Thoracic aorta (tissue), 2 donors: Measurements from ENCODE around the gene LINC00305. TPM values are rescaled to one million over a fixed set of nuclear protein-coding genes. Genes with fewer than 3 reads are reported as not detected.

Experiments used
- ATAC-seq: fragments of 150-250 bp; one replicate; pipeline ENCODE4 v1.8.0; 2017; ENCODE audit warnings: low read depth; ENCODE audit not compliant: insufficient number of reproducible peaks, low FRiP score
- DNase-seq: peaks from one replicate; pipeline ENCODE4 v3.0.0-alpha.2; 2020; ENCODE audit warnings: low spot score
- H3K27ac ChIP-seq, 2 donors: fragments of 200-600 bp; sonication (generic); 1 replicate in 1 of 2; 2 replicates in 1 of 2; pipeline ENCODE4 v1.5.1; 2016; ENCODE audit warnings: mild to moderate bottlenecking in 2 of 2, moderate library complexity in 2 of 2
- H3K27me3 ChIP-seq: fragments of 200-600 bp; sonication (generic); replicated peaks from 2 replicates; pipeline ENCODE4 v1.6.0; 2016; ENCODE audit warnings: mild to moderate bottlenecking; ENCODE audit not compliant: insufficient read depth
- H3K36me3 ChIP-seq: fragments of 200-600 bp; sonication (generic); one replicate; pipeline ENCODE4 v1.5.1; 2016
- H3K4me1 ChIP-seq, 2 donors: fragments of 200-600 bp; sonication (generic); 1 replicate in 1 of 2; 2 replicates in 1 of 2; pipeline versions ENCODE4 v1.5.1 to v1.6.0; 2016; ENCODE audit warnings: low read depth in 2 of 2, mild to moderate bottlenecking in 1 of 2; ENCODE audit not compliant: control insufficient read depth in 1 of 2
- H3K4me3 ChIP-seq: fragments of 200-600 bp; sonication (generic); 2 replicates; pipeline ENCODE4 v1.5.1; 2016; ENCODE audit warnings: mild to moderate bottlenecking
- H3K9me3 ChIP-seq: fragments of 200-600 bp; sonication (generic); 2 replicates; pipeline ENCODE4 v1.5.1; 2016
- total RNA-seq, 2 donors: library from RNA; depleted of rRNA; stranded (reverse); fragments of >200 nt; gene quantifications; one replicate each; pipeline versions ENCODE4 v1.1.0 to v1.2.3, GENCODE V29; 2016
- TF ChIP-seq, protein P1 (sequence below): fragments of 200-600 bp; sonication (generic); IDR thresholded peaks from one replicate; pipeline ENCODE4 v1.5.1; 2019; ENCODE audit warnings: antibody characterized with exemption

The LINC00305 gene
- total RNA-seq, 2 donors from 2014 or later = not detected

DNA sequence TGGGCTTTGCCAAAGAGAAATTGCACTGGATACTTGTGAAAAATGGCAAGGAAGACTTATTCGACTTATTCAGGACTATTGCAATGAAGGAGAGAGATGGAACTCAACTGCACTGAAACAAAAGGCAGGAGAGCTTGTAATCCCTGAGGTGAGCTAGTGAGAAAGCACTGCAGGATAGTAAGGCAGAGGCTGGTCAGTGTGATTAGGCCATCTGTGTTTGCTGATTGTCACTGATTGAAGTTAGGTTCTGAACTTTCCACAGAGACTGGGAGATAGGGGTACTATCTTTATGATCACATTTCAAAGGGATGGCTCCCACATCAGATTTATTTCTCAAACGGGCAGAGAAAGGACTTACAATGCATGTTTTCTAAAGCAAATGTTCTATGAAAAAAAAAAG, 96.1 kb downstream of the LINC00305 start:
- H3K36me3 ChIP-seq = no peaks in the 10 kb centered on the region
- no peaks in the 10 kb centered on the region for H3K27me3 ChIP-seq
- H3K4me1 ChIP-seq = no peaks in the 10 kb centered on the region
- H3K9me3 ChIP-seq = no peaks in the 10 kb centered on the region
- DNase-seq (no peak), ATAC-seq (no peak)
- TF ChIP-seq, protein P1, sequence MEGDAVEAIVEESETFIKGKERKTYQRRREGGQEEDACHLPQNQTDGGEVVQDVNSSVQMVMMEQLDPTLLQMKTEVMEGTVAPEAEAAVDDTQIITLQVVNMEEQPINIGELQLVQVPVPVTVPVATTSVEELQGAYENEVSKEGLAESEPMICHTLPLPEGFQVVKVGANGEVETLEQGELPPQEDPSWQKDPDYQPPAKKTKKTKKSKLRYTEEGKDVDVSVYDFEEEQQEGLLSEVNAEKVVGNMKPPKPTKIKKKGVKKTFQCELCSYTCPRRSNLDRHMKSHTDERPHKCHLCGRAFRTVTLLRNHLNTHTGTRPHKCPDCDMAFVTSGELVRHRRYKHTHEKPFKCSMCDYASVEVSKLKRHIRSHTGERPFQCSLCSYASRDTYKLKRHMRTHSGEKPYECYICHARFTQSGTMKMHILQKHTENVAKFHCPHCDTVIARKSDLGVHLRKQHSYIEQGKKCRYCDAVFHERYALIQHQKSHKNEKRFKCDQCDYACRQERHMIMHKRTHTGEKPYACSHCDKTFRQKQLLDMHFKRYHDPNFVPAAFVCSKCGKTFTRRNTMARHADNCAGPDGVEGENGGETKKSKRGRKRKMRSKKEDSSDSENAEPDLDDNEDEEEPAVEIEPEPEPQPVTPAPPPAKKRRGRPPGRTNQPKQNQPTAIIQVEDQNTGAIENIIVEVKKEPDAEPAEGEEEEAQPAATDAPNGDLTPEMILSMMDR = no peak
- no peak overlapping the region for H3K4me3 ChIP-seq
- H3K27ac ChIP-seq = no peak overlapping the region

DNA sequence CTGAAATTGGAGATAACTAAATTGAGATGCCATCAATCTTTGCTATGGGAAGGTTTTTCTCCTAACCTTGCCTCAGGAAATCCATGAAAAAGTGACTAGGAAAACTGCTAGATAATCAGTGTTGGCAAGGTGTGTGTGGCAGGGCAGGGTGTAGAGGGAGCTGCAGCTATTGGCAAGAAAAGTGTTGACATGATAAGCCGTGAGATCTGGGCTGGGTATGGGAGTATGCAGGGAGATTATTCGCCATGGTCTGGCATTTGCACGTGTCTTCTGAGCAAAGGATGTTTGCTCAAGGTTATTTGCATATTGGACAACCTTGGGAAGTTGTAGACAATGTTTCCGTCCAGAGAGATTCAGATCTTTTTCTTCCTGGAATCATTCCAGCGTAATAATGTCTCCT, 104.3 kb downstream of the LINC00305 start:
- Histone ChIP-seq H3K4me1 (no peaks in the 10 kb centered on the region), H3K27me3 (no peaks in the 10 kb centered on the region), H3K9me3 (no peaks in the 10 kb centered on the region), H3K27ac (no peak overlapping the region), H3K4me3 (no peak overlapping the region), H3K36me3 (no peaks in the 10 kb centered on the region)
- DNase-seq (no peak), ATAC-seq (no peak)
- TF ChIP-seq, protein P1 = no peak

DNA sequence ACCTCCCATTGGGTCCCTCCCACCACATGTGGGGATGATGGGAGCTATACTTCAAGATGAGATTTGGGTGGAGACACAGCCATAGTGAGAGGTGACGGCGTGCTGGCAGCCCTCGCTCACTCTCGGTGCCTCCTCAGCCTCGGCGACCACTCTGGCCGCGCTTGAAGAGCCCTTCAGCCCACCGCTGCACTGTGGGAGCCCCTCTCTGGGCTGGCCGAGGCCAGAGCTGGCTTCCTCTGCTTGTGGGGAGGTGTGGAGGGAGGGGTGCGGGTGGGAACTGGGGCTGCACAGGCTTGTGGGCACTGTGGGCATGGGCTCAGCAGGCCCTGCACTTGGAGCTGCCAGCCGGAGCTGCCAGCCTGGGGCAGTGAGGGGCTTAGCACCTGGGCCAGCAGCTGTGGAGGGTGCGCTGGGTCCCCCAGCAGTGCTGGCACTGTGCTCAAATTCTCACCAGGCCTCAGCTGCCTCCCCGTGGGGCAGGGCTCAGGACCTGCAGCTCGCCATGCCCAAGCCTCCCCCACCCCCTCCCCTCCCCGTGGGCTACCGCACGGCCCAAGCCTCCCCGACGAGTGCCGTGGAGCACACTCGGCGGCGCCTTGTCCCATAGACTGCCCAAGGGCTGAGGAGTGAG, 106.0 kb downstream of the LINC00305 start:
- Histone ChIP-seq H3K27me3 (no peaks in the 10 kb centered on the region), H3K4me1 (no peaks in the 10 kb centered on the region), H3K9me3 (no peaks in the 10 kb centered on the region), H3K4me3 (no peak overlapping the region), H3K36me3 (no peaks in the 10 kb centered on the region), H3K27ac (no peak overlapping the region)
- TF ChIP-seq, protein P1 = no peak
- DNase-seq (no peak), ATAC-seq (no peak)

DNA sequence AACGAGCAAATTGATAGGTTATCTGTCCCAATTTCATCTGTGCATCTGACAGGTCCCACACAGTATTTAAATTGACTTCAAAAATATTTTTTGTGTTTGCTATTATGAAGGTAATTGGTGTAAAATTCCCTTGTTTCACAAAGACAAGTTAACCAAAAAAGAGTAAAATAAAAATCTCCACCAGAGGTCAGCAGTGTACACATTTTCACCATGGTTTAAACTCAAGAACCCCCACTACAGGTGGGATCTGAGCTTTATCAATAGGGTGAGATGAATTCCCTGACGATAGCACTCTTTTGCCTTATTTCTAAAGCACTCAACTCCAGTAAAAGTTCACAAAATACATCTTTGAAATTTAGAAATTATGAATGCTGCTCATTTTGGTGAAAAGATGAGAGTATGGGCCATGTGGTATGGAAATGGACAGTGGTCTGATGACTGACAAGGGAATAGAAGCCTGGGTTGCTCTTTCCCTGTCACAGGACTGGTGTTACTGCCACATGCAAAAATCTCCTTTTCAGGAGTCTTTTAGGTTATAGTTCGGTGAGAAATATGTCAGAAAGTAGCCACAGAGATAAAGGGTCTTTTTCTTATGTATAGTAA, 111.0 kb downstream of the LINC00305 start:
- H3K36me3 ChIP-seq = no peaks in the 10 kb centered on the region
- no peak overlapping the region for H3K27ac ChIP-seq
- no peak for DNase-seq
- H3K27me3 ChIP-seq = no peaks in the 10 kb centered on the region
- no peaks in the 10 kb centered on the region for H3K9me3 ChIP-seq
- TF ChIP-seq, protein P1 = peak; percentile 29
- H3K4me3 ChIP-seq = no peak overlapping the region
- H3K4me1 ChIP-seq = no peaks in the 10 kb centered on the region
- ATAC-seq = no peak

DNA sequence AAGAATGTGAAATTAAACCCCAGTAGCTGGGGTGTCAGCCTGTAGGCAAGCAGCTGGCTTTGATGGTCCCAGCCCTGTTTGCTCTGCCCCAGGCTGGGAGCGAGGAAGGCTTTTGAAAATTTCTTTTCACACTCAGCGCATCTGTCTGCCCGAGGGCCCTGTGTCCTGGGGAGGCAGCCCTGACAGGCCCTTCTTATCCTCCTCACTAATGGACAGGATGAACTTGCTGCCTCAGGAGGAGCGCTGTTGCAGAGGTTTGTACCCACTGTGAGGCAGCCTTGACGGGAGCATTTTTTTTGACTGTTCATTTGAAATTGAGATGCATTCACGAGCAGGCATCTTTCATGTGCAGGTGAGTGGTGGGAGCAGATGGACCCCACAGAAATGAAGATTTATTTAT, 116.6 kb downstream of the LINC00305 start:
- TF ChIP-seq, protein P1 = no peak
- no peaks in the 10 kb centered on the region for H3K27me3 ChIP-seq
- DNase-seq = no peak
- ATAC-seq = no peak
- H3K36me3 ChIP-seq = no peaks in the 10 kb centered on the region
- no peaks in the 10 kb centered on the region for H3K4me1 ChIP-seq
- H3K4me3 ChIP-seq = no peak overlapping the region
- H3K27ac ChIP-seq = no peak overlapping the region
- no peaks in the 10 kb centered on the region for H3K9me3 ChIP-seq
